LNCAP (cell line): ENCODE data around the gene PLEKHG4B.

Experiments used
- CTCF ChIP-seq: fragments of 450-650 bp; IDR thresholded peaks from 2 replicates; pipeline ENCODE4 v1.5.1; 2017; ENCODE audit warnings: mild to moderate bottlenecking

PLEKHG4B gene

GRCh38 chr5:185095-186070 is 93.4 kb downstream of the PLEKHG4B start:
- TF ChIP-seq CTCF = no peak

GRCh38 chr5:186091-187041 is 94.4 kb downstream of the PLEKHG4B start:
- no peak for TF ChIP-seq CTCF

GRCh38 chr5:187042-187431 is 95.1 kb downstream of the PLEKHG4B start:
- no peak for TF ChIP-seq CTCF

GRCh38 chr5:187617-188451 is 95.9 kb downstream of the PLEKHG4B start:
- no peak for TF ChIP-seq CTCF

GRCh38 chr5:188488-189481 is 96.8 kb downstream of the PLEKHG4B start:
- peak; percentile 93 for TF ChIP-seq CTCF

GRCh38 chr5:189486-189885 is 97.5 kb downstream of the PLEKHG4B start:
- no peak for TF ChIP-seq CTCF
